Neural progenitor cell (in vitro differentiated cells): ENCODE data around the gene HBD. TPM values are rescaled to one million over a fixed set of nuclear protein-coding genes. Genes with fewer than 3 reads are reported as not detected.

ENCODE experiments used
- DNase-seq: peaks from one replicate; pipeline ENCODE4 v3.0.0-alpha.2; 2016; ENCODE audit warnings: low spot score
- H2AFZ ChIP-seq: fragments of 200-600 bp; sonication (generic); replicated peaks from 2 replicates; pipeline ENCODE4 v1.6.1; 2016; ENCODE audit warnings: antibody characterized with exemption
- H3F3A ChIP-seq: fragments of 200-600 bp; sonication (generic); 2 replicates; pipeline ENCODE4 v1.6.1; 2016; ENCODE audit warnings: antibody characterized with exemption, low read depth
- H3K27ac ChIP-seq: fragments of 200-600 bp; sonication (generic); 2 replicates; pipeline ENCODE4 v1.5.1; 2016; ENCODE audit warnings: mild to moderate bottlenecking
- H3K27me3 ChIP-seq: fragments of 200-600 bp; sonication (generic); 2 replicates; pipeline ENCODE4 v1.6.1; 2016; ENCODE audit warnings: mild to moderate bottlenecking, moderate library complexity
- H3K36me3 ChIP-seq: fragments of 200-600 bp; sonication (generic); 2 replicates; pipeline ENCODE4 v1.5.1; 2016
- H3K4me1 ChIP-seq: fragments of 200-600 bp; sonication (generic); 2 replicates; pipeline ENCODE4 v1.6.1; 2016; ENCODE audit warnings: mixed run types
- H3K4me2 ChIP-seq: fragments of 200-600 bp; sonication (generic); 2 replicates; pipeline ENCODE4 v1.6.1; 2016
- H3K4me3 ChIP-seq: fragments of 200-600 bp; sonication (generic); 2 replicates; pipeline ENCODE4 v1.5.1; 2016
- H3K79me2 ChIP-seq: fragments of 200-600 bp; sonication (generic); 2 replicates; pipeline ENCODE4 v1.6.1; 2016; ENCODE audit warnings: low read depth
- H3K9ac ChIP-seq: fragments of 200-600 bp; sonication (generic); 2 replicates; pipeline ENCODE4 v1.6.1; 2016
- H3K9me3 ChIP-seq: fragments of 200-600 bp; sonication (generic); 2 replicates; pipeline ENCODE4 v1.5.1; 2016; ENCODE audit warnings: low read depth
- H4K20me1 ChIP-seq: fragments of 200-600 bp; sonication (generic); 2 replicates; pipeline ENCODE4 v1.6.1; 2016; ENCODE audit warnings: low read depth
- H3K27ac Mint-ChIP-seq: 3 replicates; pipeline ENCODE4 v1.8.0; 2021; ENCODE audit warnings: mixed read lengths
- H3K27me3 Mint-ChIP-seq: 2 replicates; pipeline ENCODE4 v1.8.0; 2022; ENCODE audit warnings: low read depth, mild to moderate bottlenecking, inconsistent platforms, moderate library complexity, mixed read lengths; ENCODE audit not compliant: insufficient read depth
- H3K36me3 Mint-ChIP-seq: 3 replicates; pipeline ENCODE4 v1.8.0; 2021; ENCODE audit warnings: mixed read lengths
- H3K4me1 Mint-ChIP-seq: 3 replicates; pipeline ENCODE4 v1.8.0; 2021; ENCODE audit warnings: mixed read lengths
- H3K4me3 Mint-ChIP-seq: 3 replicates; pipeline ENCODE4 v1.8.0; 2021; ENCODE audit warnings: mild to moderate bottlenecking, moderate library complexity, mixed read lengths
- H3K9me3 Mint-ChIP-seq: 3 replicates; pipeline ENCODE4 v1.8.0; 2020; ENCODE audit warnings: mixed read lengths
- CTCF ChIP-seq: fragments of 200-600 bp; sonication (generic); IDR thresholded peaks from 2 replicates; pipeline ENCODE4 v1.5.1; 2017; ENCODE audit warnings: antibody characterized with exemption, mild to moderate bottlenecking
- EZH2 ChIP-seq: fragments of 200-600 bp; sonication (generic); IDR thresholded peaks from 2 replicates; pipeline ENCODE4 v1.6.1; 2017; ENCODE audit warnings: antibody characterized with exemption, mild to moderate bottlenecking, moderate library complexity
- EZH2phosphoT487 ChIP-seq: fragments of 200-600 bp; sonication (generic); IDR thresholded peaks from 2 replicates; pipeline ENCODE4 v1.6.1; 2017; ENCODE audit warnings: antibody characterized with exemption
- total RNA-seq: library from RNA; depleted of rRNA; stranded (reverse); fragments of >200 nt; gene quantifications from 2 replicates; pipeline ENCODE4 v1.2.3, GENCODE V29; 2015; ENCODE audit warnings: low replicate concordance

The HBD gene
- total RNA-seq, 1 donor from 2014 or later, result not detected

GRCh38 chr11:5203366-5203765 is 30.9 kb downstream of the HBD start:
- Histone ChIP-seq H4K20me1 (no peaks in the 10 kb centered on the region), H3K4me3 (no peak overlapping the region), H3K36me3 (no peaks in the 10 kb centered on the region), H3K27me3 (no peaks in the 10 kb centered on the region), H3K4me1 (peaks cover 9% of the 10 kb centered on the region), H3K9ac (no peak overlapping the region), H3K9me3 (no peaks in the 10 kb centered on the region), H3K4me2 (no peak overlapping the region), H3F3A (no peaks in the 10 kb centered on the region), H3K27ac (no peak overlapping the region), H2AFZ (no peak overlapping the region), H3K79me2 (no peaks in the 10 kb centered on the region)
- no peak overlapping the region for H3K4me3 Mint-ChIP-seq
- no peaks in the 10 kb centered on the region for H3K27me3 Mint-ChIP-seq
- H3K36me3 Mint-ChIP-seq, result no peaks in the 10 kb centered on the region
- H3K4me1 Mint-ChIP-seq, result no peaks in the 10 kb centered on the region
- H3K9me3 Mint-ChIP-seq, result no peaks in the 10 kb centered on the region
- TF ChIP-seq EZH2 (no peak), CTCF (no peak), EZH2phosphoT487 (no peak)
- no peak overlapping the region for H3K27ac Mint-ChIP-seq
- no peak for DNase-seq

GRCh38 chr11:5200582-5200981 is 33.7 kb downstream of the HBD start, which contains the start of gene OR51V1:
Gene OR51V1 (minus strand): TSS chr11:5200682. CDS start chr11:5200682, 0 bp downstream.
- no peak for TF ChIP-seq EZH2
- TF ChIP-seq CTCF, result no peak
- no peak for TF ChIP-seq EZH2phosphoT487
- no peak within 1 kb of the TSS for H3K27ac ChIP-seq
- no peak within 1 kb of the TSS for H3K27ac Mint-ChIP-seq
- H4K20me1 ChIP-seq, result no peaks in the 10 kb centered on the region
- H3K9me3 Mint-ChIP-seq, result no peaks in the 10 kb centered on the region
- no peaks in the 10 kb centered on the region for H3K36me3 ChIP-seq
- peak within 1 kb of the TSS; percentile 35 for H2AFZ ChIP-seq
- no peak for DNase-seq
- H3K4me3 Mint-ChIP-seq, result no peak within 1 kb of the TSS
- no peaks in the 10 kb centered on the region for H3F3A ChIP-seq
- H3K4me3 ChIP-seq, result no peak within 1 kb of the TSS
- H3K79me2 ChIP-seq, result no peaks in the 10 kb centered on the region
- no peaks in the 10 kb centered on the region for H3K27me3 Mint-ChIP-seq
- no peak within 1 kb of the TSS for H3K4me2 ChIP-seq
- no peaks in the 10 kb centered on the region for H3K36me3 Mint-ChIP-seq
- no peaks in the 10 kb centered on the region for H3K9me3 ChIP-seq
- H3K27me3 ChIP-seq, result no peaks in the 10 kb centered on the region
- H3K4me1 ChIP-seq, result peaks cover 19% of the 10 kb centered on the region
- no peaks in the 10 kb centered on the region for H3K4me1 Mint-ChIP-seq
- no peak within 1 kb of the TSS for H3K9ac ChIP-seq

- Mint-ChIP-seq H3K36me3 (no peaks in the 10 kb centered on the region), H3K9me3 (no peaks in the 10 kb centered on the region), H3K27ac (no peak overlapping the region), H3K27me3 (no peaks in the 10 kb centered on the region), H3K4me1 (no peaks in the 10 kb centered on the region), H3K4me3 (no peak overlapping the region)
- H3K36me3 ChIP-seq, result no peaks in the 10 kb centered on the region
- H3K27me3 ChIP-seq, result no peaks in the 10 kb centered on the region
- H3F3A ChIP-seq, result no peaks in the 10 kb centered on the region
- H2AFZ ChIP-seq, result no peak overlapping the region
- DNase-seq, result no peak
- no peak overlapping the region for H3K27ac ChIP-seq
- TF ChIP-seq EZH2phosphoT487 (no peak), EZH2 (no peak), CTCF (no peak)
- no peak overlapping the region for H3K9ac ChIP-seq
- H3K4me3 ChIP-seq, result no peak overlapping the region
- no peaks in the 10 kb centered on the region for H3K9me3 ChIP-seq
- H3K4me1 ChIP-seq, result peaks cover 19% of the 10 kb centered on the region
- no peaks in the 10 kb centered on the region for H3K79me2 ChIP-seq
- no peak overlapping the region for H3K4me2 ChIP-seq
- no peaks in the 10 kb centered on the region for H4K20me1 ChIP-seq
These were observed 36.0 kb downstream of the HBD start for GRCh38 chr11:5198285-5198684.
